Tibial nerve (tissue), 4 donors: ENCODE data around the gene KCNE3. TPM values are rescaled to one million over a fixed set of nuclear protein-coding genes. Genes with fewer than 3 reads are reported as not detected.

Experiments used
- DNase-seq, 2 donors: peaks; one replicate each; pipeline ENCODE4 v3.0.0-alpha.2; 2019; ENCODE audit warnings: low spot score in 2 of 2
- H3K27ac ChIP-seq, 4 donors: fragments of 200-600 bp; sonication (generic) in 3 of 4; one replicate each; pipeline ENCODE4 v1.5.1; 2017 to 2019; ENCODE audit warnings: mild to moderate bottlenecking in 1 of 4
- H3K27me3 ChIP-seq, 2 donors: fragments of 200-600 bp; sonication (generic) in 1 of 2; one replicate each; pipeline versions ENCODE4 v1.5.1 to v1.6.0; 2017 to 2019
- H3K36me3 ChIP-seq, 3 donors: fragments of 200-600 bp; sonication (generic); one replicate each; pipeline ENCODE4 v1.5.1; 2018 to 2019
- H3K4me1 ChIP-seq, 4 donors: fragments of 200-600 bp; sonication (generic) in 3 of 4; one replicate each; pipeline ENCODE4 v1.5.1; 2017 to 2019
- H3K4me3 ChIP-seq, 4 donors: fragments of 200-600 bp; sonication (generic) in 3 of 4; one replicate each; pipeline ENCODE4 v1.5.1; 2017 to 2019; ENCODE audit warnings: mild to moderate bottlenecking in 1 of 4, moderate library complexity in 1 of 4
- H3K9me3 ChIP-seq, 4 donors: fragments of 200-600 bp; sonication (generic) in 3 of 4; one replicate each; pipeline ENCODE4 v1.5.1; 2017 to 2019
- EP300 ChIP-seq, 2 donors: sonication (generic); formaldehyde crosslinking; IDR thresholded peaks; one replicate each; pipeline ENCODE4 v1.6.1; 2017; ENCODE audit warnings: antibody characterized with exemption in 2 of 2, mild to moderate bottlenecking in 1 of 2
- POLR2A ChIP-seq, 2 donors: fragments of 450-650 bp; IDR thresholded peaks; one replicate each; pipeline ENCODE4 v1.6.1; 2017; ENCODE audit warnings: antibody characterized with exemption in 2 of 2, mild to moderate bottlenecking in 2 of 2, moderate library complexity in 2 of 2
- WGBS, 2 donors: methylation state at CpG; one replicate each; pipeline ENCODE4 v1.1.5; 2018; 5-methylcytosine and 5-hydroxymethylcytosine counted together
- total RNA-seq, 4 donors: library from RNA; depleted of rRNA; stranded (reverse); fragments of >200 nt; gene quantifications; one replicate each; pipeline ENCODE4 v1.1.0, GENCODE V29; 2016
- TF ChIP-seq, protein P1 (sequence below), 5 experiments: fragments of 200-600 bp in 3 of 5; fragments of 450-650 bp in 2 of 5; sonication (generic) in 3 of 5; IDR thresholded peaks; one replicate each; pipeline ENCODE4 v1.5.1; 2016 to 2019; ENCODE audit warnings: antibody characterized with exemption in 5 of 5, mild to moderate bottlenecking in 3 of 5, moderate library complexity in 2 of 5

Gene KCNE3
- total RNA-seq, 4 donors from 2014 or later: 5.7 to 8.5 (median 6.7) TPM

GRCh38 chr11:74468058-74468457 lies 709 bp upstream of the KCNE3 start:
- no peak for TF ChIP-seq EP300 (IDR thresholded peaks at IDR 0.05)
- TF ChIP-seq POLR2A (IDR thresholded peaks at IDR 0.05): no peak
- Histone ChIP-seq H3K27me3 (no peaks in the 10 kb centered on the region), H3K9me3 (no peaks in the 10 kb centered on the region), H3K36me3 (no peaks in the 10 kb centered on the region), H3K4me1 (peaks cover 0 to 20% (median 4%) of the 10 kb centered on the region in 4 donors), H3K27ac (peak overlapping the region in 2 of 4 donors; percentile 68 to 77), H3K4me3 (no peak overlapping the region)
- WGBS, 2 donors: 74 to 85% methylated on average over 4 of the region's 4 CpGs
- no peak for DNase-seq

DNA sequence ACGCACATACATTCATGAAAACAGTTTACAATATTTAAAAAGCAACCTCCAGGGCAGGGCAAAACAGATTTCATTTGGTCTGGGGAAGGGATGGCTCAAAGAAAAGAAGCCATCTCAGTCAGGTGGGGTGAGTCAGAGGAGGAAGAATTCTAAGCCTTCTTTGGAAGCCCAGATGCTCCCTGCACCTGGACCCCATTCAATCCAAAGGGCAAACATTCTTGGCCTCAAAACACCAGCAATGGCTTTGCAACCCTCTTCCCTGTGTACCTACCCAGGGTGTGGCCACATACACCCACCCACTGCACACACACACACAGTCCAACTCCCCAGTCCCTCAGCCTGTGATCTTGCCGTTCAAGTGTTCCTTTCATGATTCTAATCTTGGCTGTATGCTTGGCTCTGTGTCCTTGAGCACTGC lies 2.0 kb downstream of the KCNE3 start:
- TF ChIP-seq, protein P1, sequence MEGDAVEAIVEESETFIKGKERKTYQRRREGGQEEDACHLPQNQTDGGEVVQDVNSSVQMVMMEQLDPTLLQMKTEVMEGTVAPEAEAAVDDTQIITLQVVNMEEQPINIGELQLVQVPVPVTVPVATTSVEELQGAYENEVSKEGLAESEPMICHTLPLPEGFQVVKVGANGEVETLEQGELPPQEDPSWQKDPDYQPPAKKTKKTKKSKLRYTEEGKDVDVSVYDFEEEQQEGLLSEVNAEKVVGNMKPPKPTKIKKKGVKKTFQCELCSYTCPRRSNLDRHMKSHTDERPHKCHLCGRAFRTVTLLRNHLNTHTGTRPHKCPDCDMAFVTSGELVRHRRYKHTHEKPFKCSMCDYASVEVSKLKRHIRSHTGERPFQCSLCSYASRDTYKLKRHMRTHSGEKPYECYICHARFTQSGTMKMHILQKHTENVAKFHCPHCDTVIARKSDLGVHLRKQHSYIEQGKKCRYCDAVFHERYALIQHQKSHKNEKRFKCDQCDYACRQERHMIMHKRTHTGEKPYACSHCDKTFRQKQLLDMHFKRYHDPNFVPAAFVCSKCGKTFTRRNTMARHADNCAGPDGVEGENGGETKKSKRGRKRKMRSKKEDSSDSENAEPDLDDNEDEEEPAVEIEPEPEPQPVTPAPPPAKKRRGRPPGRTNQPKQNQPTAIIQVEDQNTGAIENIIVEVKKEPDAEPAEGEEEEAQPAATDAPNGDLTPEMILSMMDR (IDR thresholded peaks at IDR 0.05): no peak
- no peak for TF ChIP-seq POLR2A (IDR thresholded peaks at IDR 0.05)
- TF ChIP-seq EP300 (IDR thresholded peaks at IDR 0.05): no peak
- DNase-seq: no peak
- H3K27ac ChIP-seq: no peak overlapping the region
- no peak overlapping the region for H3K4me3 ChIP-seq
- WGBS, 2 donors: 60 to 66% methylated on average over 2 of the region's 2 CpGs
- H3K36me3 ChIP-seq: no peaks in the 10 kb centered on the region
- H3K27me3 ChIP-seq: no peaks in the 10 kb centered on the region
- no peaks in the 10 kb centered on the region for H3K9me3 ChIP-seq
- H3K4me1 ChIP-seq: peaks cover 0 to 37% (median 4%) of the 10 kb centered on the region in 4 donors

DNA sequence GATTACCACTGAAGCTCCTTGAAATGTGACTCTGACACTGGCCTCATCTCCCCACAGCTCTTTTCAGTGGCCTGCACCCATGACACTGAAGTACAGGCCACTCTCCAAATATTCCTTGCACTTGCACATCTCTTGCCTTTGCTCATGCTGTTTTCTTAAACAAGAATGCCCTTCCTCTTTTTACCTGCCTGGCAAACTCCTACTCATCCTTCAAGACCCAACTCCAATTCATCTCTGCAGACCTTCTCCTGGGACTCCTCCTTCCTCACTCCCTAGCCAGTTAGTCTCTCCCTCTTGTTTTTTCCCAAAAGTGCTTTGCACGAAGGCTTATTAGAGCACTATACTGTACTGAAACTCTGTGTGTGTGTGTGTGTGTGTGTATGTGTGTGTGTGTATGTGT lies 2.6 kb downstream of the KCNE3 start:
- WGBS, 2 donors: 88 to 92% methylated on average over 1 of the region's 1 CpG
- H3K4me1 ChIP-seq: peaks cover 0 to 37% (median 4%) of the 10 kb centered on the region in 4 donors
- no peaks in the 10 kb centered on the region for H3K27me3 ChIP-seq
- DNase-seq: no peak
- TF ChIP-seq EP300 (IDR thresholded peaks at IDR 0.05) (no peak), POLR2A (IDR thresholded peaks at IDR 0.05) (no peak)
- TF ChIP-seq, protein P1 (IDR thresholded peaks at IDR 0.05): no peak
- no peak overlapping the region for H3K27ac ChIP-seq
- H3K36me3 ChIP-seq: peaks cover 0 to 2% (median 0%) of the 10 kb centered on the region in 3 donors
- no peak overlapping the region for H3K4me3 ChIP-seq
- no peaks in the 10 kb centered on the region for H3K9me3 ChIP-seq

DNA sequence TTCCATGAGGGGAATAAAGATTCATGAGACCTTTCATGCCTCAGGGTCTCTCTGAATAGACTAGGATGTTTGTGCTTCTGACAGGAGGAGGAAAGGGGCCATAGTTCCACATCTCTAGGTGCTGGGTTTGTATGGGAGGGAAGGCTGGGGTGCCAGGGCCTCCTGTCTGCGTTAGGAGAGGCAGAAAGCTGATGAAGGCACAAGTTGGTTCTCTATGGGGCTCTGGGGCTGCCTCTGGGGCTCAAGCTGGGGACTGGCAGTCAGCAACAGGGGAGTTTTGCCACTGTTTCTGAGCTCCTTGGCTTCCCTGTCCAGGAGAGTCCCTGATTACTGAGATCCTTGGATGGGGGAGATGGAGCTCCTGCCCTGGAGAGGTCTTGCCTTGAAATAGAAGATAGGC lies 4.1 kb downstream of the KCNE3 start:
- Histone ChIP-seq H3K36me3 (peaks cover 0 to 14% (median 0%) of the 10 kb centered on the region in 3 donors), H3K4me3 (no peak overlapping the region), H3K27me3 (no peaks in the 10 kb centered on the region), H3K27ac (peak overlapping the region in 2 of 4 donors; percentile 58 to 69), H3K4me1 (peaks cover 0 to 36% (median 4%) of the 10 kb centered on the region in 4 donors), H3K9me3 (no peaks in the 10 kb centered on the region)
- 82 to 88% methylated on average over 1 of the region's 1 CpG for WGBS, 2 donors
- no peak for DNase-seq
- no peak for TF ChIP-seq EP300 (IDR thresholded peaks at IDR 0.05)
- TF ChIP-seq, protein P1 (IDR thresholded peaks at IDR 0.05): no peak
- TF ChIP-seq POLR2A (IDR thresholded peaks at IDR 0.05): no peak

- Histone ChIP-seq H3K4me1 (peaks cover 0 to 30% (median 2%) of the 10 kb centered on the region in 4 donors), H3K36me3 (peaks cover 0 to 14% (median 0%) of the 10 kb centered on the region in 3 donors), H3K27ac (peak overlapping the region in 2 of 4 donors; percentile 58 to 69), H3K4me3 (no peak overlapping the region), H3K9me3 (no peaks in the 10 kb centered on the region), H3K27me3 (no peaks in the 10 kb centered on the region)
- WGBS, 2 donors: 69 to 70% methylated on average over 5 of the region's 5 CpGs
- TF ChIP-seq EP300 (IDR thresholded peaks at IDR 0.05) (no peak), POLR2A (IDR thresholded peaks at IDR 0.05) (no peak)
- TF ChIP-seq, protein P1 (IDR thresholded peaks at IDR 0.05): no peak
- no peak for DNase-seq
Observed at GRCh38 chr11:74462631-74463030, 4.7 kb downstream of the KCNE3 start.
